HTERT RPE-1 (cell line): Measurements from ENCODE around the gene PARD3B.

Experiments
- in situ Hi-C: fragments of 300-500 bp; cut with MboI; formaldehyde crosslinking; loops from 4 replicates; pipeline ENCODE4 v1.14.3; 2020; ENCODE audit warnings: low sequenced_read_pairs

Gene PARD3B

GRCh38 chr2:204654669-204655068 lies 109.4 kb downstream of the PARD3B start:
- in situ Hi-C loops = no loop called here

GRCh38 chr2:204655101-204655500 lies 109.8 kb downstream of the PARD3B start:
- in situ Hi-C loops = no loop called here

GRCh38 chr2:204655626-204656025 lies 110.4 kb downstream of the PARD3B start:
- in situ Hi-C loops = no loop called here

- in situ Hi-C loops = no loop called here
Observed at GRCh38 chr2:204657024-204657423, 111.7 kb downstream of the PARD3B start.

GRCh38 chr2:204662956-204663355 lies 117.7 kb downstream of the PARD3B start:
- in situ Hi-C loops = no loop called here

GRCh38 chr2:204663816-204664425 lies 118.6 kb downstream of the PARD3B start:
- in situ Hi-C loops = no loop called here

- in situ Hi-C loops = no loop called here
Observed at GRCh38 chr2:204664708-204665121, 119.4 kb downstream of the PARD3B start.

GRCh38 chr2:204665207-204665606 lies 119.9 kb downstream of the PARD3B start:
- in situ Hi-C loops = no loop called here

- in situ Hi-C loops = no loop called here
Observed at GRCh38 chr2:204665771-204666170, 120.5 kb downstream of the PARD3B start.

GRCh38 chr2:204667990-204668389 lies 122.7 kb downstream of the PARD3B start:
- in situ Hi-C loops = no loop called here

GRCh38 chr2:204669382-204669781 lies 124.1 kb downstream of the PARD3B start:
- in situ Hi-C loops = no loop called here

GRCh38 chr2:204670124-204670523 lies 124.8 kb downstream of the PARD3B start:
- in situ Hi-C loops = no loop called here

GRCh38 chr2:204670756-204671155 lies 125.5 kb downstream of the PARD3B start:
- in situ Hi-C loops = no loop called here

- in situ Hi-C loops = no loop called here
Observed at GRCh38 chr2:204672772-204673171, 127.5 kb downstream of the PARD3B start.

GRCh38 chr2:204673877-204674276 lies 128.6 kb downstream of the PARD3B start:
- in situ Hi-C loops = no loop called here

- in situ Hi-C loops = no loop called here
Observed at GRCh38 chr2:204678031-204678430, 132.8 kb downstream of the PARD3B start.

- in situ Hi-C loops = no loop called here
Observed at GRCh38 chr2:204680576-204680975, 135.3 kb downstream of the PARD3B start.

GRCh38 chr2:204681412-204681811 lies 136.1 kb downstream of the PARD3B start:
- in situ Hi-C loops = no loop called here

- in situ Hi-C loops = no loop called here
Observed at GRCh38 chr2:204683384-204683783, 138.1 kb downstream of the PARD3B start.

GRCh38 chr2:204686406-204686805 lies 141.1 kb downstream of the PARD3B start:
- in situ Hi-C loops = no loop called here

GRCh38 chr2:204687776-204688175 lies 142.5 kb downstream of the PARD3B start:
- in situ Hi-C loops = no loop called here

GRCh38 chr2:204691911-204692510 lies 146.7 kb downstream of the PARD3B start:
- in situ Hi-C loops = no loop called here

GRCh38 chr2:204692790-204693189 lies 147.5 kb downstream of the PARD3B start:
- in situ Hi-C loops = no loop called here
